ENCODE results near the gene TIMM10.

DNA sequence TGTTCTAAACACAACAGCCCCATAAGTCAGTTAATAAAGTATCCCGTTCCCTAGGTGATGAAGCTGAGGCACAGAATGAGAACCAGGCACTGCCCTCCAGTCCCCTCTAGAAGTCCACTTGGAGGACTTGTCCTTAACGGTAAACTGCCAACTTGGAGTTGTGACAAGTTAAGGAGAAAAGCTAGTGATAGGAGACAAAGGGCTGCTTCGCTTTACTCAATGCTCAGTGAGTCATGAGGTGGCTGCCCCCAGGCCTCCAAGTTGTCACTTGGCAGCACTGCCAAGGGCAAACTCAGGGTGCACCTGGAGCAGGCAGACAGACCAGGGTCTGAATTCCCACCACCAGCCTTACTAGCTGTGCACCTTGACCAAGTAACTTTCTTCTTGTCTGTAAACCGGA is 28.6 kb downstream of the TIMM10 start:
- no peak for TF ChIP-seq POLR2A (IDR thresholded peaks at IDR 0.05)
- TF ChIP-seq, protein P1, sequence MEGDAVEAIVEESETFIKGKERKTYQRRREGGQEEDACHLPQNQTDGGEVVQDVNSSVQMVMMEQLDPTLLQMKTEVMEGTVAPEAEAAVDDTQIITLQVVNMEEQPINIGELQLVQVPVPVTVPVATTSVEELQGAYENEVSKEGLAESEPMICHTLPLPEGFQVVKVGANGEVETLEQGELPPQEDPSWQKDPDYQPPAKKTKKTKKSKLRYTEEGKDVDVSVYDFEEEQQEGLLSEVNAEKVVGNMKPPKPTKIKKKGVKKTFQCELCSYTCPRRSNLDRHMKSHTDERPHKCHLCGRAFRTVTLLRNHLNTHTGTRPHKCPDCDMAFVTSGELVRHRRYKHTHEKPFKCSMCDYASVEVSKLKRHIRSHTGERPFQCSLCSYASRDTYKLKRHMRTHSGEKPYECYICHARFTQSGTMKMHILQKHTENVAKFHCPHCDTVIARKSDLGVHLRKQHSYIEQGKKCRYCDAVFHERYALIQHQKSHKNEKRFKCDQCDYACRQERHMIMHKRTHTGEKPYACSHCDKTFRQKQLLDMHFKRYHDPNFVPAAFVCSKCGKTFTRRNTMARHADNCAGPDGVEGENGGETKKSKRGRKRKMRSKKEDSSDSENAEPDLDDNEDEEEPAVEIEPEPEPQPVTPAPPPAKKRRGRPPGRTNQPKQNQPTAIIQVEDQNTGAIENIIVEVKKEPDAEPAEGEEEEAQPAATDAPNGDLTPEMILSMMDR (IDR thresholded peaks at IDR 0.05), result no peak
- TF ChIP-seq POLR2AphosphoS5 (IDR thresholded peaks at IDR 0.05), result no peak
- TF ChIP-seq EP300 (IDR thresholded peaks at IDR 0.05), result no peak
